Prostate gland (tissue), 2 donors: Measurements from ENCODE around the gene RNU1-1. TPM values are rescaled to one million over a fixed set of nuclear protein-coding genes. Genes with fewer than 3 reads are reported as not detected.
"Not testable (repeated sequence)": the region's sequence is repeated elsewhere in the genome, so short reads cannot be mapped to it uniquely, and the experiment has no call there.

Experiments
- DNase-seq: peaks from one replicate; pipeline ENCODE4 v3.0.0-alpha.2; 2019; ENCODE audit warnings: low spot score
- H3K27ac ChIP-seq, 2 donors: fragments of 200-600 bp; sonication (generic); 2 replicates each; pipeline ENCODE4 v1.5.1; 2017 to 2019
- H3K27me3 ChIP-seq: fragments of 200-600 bp; sonication (generic); replicated peaks from 2 replicates; pipeline ENCODE4 v1.5.1; 2019; ENCODE audit not compliant: insufficient read depth
- H3K36me3 ChIP-seq, 2 donors: fragments of 200-600 bp; sonication (generic); 1 replicate in 1 of 2; 2 replicates in 1 of 2; pipeline versions ENCODE4 v1.5.1 to v1.8.1; 2017 to 2019
- H3K4me1 ChIP-seq: fragments of 200-600 bp; sonication (generic); replicated peaks from 2 replicates; pipeline ENCODE4 v1.5.1; 2019
- H3K4me3 ChIP-seq, 2 donors: fragments of 200-600 bp; sonication (generic); 2 replicates each; pipeline ENCODE4 v1.5.1; 2017 to 2019
- H3K9me3 ChIP-seq: fragments of 200-600 bp; sonication (generic); 2 replicates; pipeline ENCODE4 v1.5.1; 2017
- POLR2A ChIP-seq: fragments of 450-650 bp; IDR thresholded peaks from one replicate; pipeline ENCODE4 v1.6.1; 2016; ENCODE audit warnings: antibody characterized with exemption, mild to moderate bottlenecking
- POLR2AphosphoS5 ChIP-seq: sonication (generic); formaldehyde crosslinking; IDR thresholded peaks from one replicate; pipeline ENCODE4 v1.6.1; 2017; ENCODE audit warnings: antibody characterized with exemption
- WGBS: methylation state at CpG from one replicate; pipeline ENCODE4 v1.1.5; 2018; 5-methylcytosine and 5-hydroxymethylcytosine counted together
- intact Hi-C: fragments of 100-400 bp; cut with DNase I; formaldehyde crosslinking; loops from one replicate; pipeline ENCODE4 v1.14.2; 2022
- total RNA-seq, 2 donors: library from RNA; depleted of rRNA; stranded (reverse); fragments of >200 nt; gene quantifications; one replicate each; pipeline ENCODE4 v1.1.0, GENCODE V29; 2016

Gene RNU1-1
- total RNA-seq: under 1 TPM; under 0.01 TPM

DNA sequence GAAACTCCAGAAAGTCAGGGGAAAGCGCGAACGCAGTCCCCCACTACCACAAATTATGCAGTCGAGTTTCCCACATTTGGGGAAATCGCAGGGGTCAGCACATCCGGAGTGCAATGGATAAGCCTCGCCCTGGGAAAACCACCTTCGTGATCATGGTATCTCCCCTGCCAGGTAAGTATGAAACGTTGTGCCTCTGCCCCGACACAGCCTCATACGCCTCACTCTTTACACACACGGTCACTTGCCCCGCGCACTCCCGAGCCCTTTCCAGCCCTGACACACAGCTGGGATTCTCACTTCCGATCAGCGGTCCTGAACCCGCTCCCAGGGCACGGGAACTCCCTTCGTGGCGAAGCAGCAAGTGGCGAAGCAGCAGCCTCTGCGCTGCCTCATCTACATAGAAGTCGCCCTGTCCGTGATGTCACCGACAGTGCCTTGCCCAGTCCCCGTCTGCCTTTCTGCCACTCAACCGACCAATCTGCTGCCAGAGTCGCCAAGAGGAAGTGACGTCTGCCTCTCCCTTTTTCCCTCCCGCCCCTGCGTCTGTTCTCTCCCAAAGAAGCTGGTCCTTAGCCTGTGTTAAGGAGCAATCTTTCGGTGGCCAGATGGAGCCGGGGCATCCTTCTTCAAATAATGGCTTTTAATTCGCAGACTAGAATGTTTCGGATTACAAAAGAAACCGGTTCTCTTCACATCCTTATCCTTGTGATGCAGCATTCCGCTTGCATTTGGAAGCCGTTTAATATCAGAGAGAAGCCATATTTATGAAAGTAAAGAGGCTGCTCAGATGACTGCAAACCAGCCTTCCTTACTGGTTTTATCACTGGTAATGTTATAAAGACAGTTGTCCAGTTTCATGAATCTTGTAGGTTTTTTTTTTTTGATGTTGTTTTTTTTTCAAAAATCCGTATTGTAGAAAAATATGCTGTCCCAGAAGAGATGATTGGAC is at the start of gene RNU1-1:
TSS of gene RNU1-1 (minus strand) at position 179 of the 949 bp plus-strand sequence.
- Histone ChIP-seq H3K4me3 (peak within 1 kb of the TSS in 1 of 2 donors; percentile 13), H3K27ac (peak within 1 kb of the TSS; percentile 80 to 82)
- H3K27me3 ChIP-seq, intact Hi-C loops, H3K36me3 ChIP-seq, H3K9me3 ChIP-seq, H3K4me1 ChIP-seq: not testable (repeated sequence)
- peak; percentile 81 for DNase-seq
- peak; percentile 12 for TF ChIP-seq POLR2AphosphoS5
- TF ChIP-seq POLR2A: peak; percentile 26
- under 1% methylated on average over 30 of the region's 40 CpGs for WGBS

DNA sequence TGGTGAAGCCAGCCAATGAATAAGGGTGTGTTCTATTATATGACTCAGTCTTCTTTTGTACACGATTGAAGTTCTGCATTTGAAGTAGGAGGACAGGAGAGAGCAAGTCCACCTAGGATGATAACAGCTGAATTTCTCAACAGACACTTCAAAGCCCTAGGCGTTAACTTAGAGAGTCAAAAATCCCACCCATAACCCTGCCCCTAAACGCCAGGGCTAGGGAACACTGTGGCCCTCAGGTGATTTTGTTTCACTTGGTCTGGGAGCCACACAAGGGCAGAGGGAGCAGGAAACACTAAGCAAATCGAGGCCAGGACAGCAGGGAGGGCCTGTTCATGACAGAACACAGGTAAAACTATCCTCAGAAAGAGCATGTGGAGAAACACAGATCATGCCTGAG is 47.0 kb upstream of the RNU1-1 start:
- DNase-seq, H3K4me1 ChIP-seq, H3K27me3 ChIP-seq, H3K4me3 ChIP-seq, H3K9me3 ChIP-seq, intact Hi-C loops, H3K27ac ChIP-seq, H3K36me3 ChIP-seq: not testable (repeated sequence)
- 64% methylated on average over 2 of the region's 4 CpGs for WGBS

DNA sequence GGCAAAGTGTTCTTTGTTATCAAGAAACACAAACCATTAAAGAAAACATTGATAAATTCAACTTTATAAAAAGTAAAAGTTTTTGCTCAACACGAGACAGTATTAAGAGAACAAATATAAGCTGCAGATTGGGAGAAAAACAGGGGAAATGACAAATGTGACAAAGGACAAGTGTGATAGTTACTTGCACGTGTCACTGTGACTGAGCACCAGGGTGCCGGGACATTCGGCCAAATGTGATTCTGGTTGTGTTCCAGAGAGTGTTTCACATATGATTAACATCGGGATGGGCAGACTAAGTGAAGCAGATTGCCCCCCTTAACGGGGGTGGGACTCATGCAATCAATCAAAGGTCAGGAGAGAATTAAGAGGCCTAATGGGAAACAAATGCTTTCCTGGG is 46.4 kb upstream of the RNU1-1 start:
- H3K4me1 ChIP-seq, DNase-seq, H3K9me3 ChIP-seq, H3K36me3 ChIP-seq, H3K27me3 ChIP-seq, H3K27ac ChIP-seq, intact Hi-C loops, H3K4me3 ChIP-seq: not testable (repeated sequence)
- 80% methylated on average over 5 of the region's 6 CpGs for WGBS

DNA sequence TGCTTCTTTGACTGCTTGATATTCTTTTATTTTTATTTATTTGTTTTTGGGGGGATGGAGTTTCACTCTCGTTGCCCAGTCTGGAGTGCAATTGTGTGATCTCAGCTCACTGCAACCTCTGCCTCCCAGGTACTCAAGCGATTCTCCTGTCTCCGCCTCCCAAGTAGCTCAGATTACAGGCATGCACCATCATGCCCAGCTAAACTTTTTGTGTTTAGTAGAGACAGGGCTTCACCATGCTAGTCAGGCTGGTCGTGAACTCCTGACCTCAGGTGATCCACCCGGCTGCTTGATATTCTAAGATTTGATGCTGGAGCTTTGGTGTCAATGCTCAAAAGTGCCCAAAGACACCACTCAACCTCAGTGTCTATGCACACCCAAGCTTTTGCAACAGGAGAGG is 45.6 kb upstream of the RNU1-1 start:
- WGBS: no CpG with 5 or more reads among the region's 5 CpGs
- intact Hi-C loops, H3K9me3 ChIP-seq, H3K27me3 ChIP-seq, DNase-seq, H3K36me3 ChIP-seq, H3K4me3 ChIP-seq, H3K4me1 ChIP-seq, H3K27ac ChIP-seq: not testable (repeated sequence)

DNA sequence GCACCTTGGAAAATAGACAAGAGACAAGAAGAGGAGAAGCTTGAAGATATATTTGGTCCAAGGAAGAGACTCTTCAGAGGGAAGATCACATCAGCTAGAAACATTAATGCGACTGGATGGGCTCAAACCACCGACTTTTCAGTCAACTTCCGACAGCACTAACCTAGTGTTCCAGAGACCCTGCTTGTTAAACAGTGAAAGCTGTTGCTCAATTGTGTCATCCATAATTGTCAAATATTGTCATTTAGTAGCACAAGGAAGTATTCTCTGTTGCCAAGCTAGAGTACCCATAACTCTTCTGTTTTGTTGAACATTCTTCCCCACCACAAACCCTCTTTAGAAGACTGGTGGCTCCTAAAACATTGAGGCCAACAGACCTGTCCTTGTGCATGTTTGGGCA is 42.9 kb upstream of the RNU1-1 start:
- H3K27ac ChIP-seq, H3K9me3 ChIP-seq, H3K4me3 ChIP-seq, H3K36me3 ChIP-seq, H3K27me3 ChIP-seq, H3K4me1 ChIP-seq, DNase-seq, intact Hi-C loops: not testable (repeated sequence)
- 93% methylated on average over 3 of the region's 3 CpGs for WGBS

DNA sequence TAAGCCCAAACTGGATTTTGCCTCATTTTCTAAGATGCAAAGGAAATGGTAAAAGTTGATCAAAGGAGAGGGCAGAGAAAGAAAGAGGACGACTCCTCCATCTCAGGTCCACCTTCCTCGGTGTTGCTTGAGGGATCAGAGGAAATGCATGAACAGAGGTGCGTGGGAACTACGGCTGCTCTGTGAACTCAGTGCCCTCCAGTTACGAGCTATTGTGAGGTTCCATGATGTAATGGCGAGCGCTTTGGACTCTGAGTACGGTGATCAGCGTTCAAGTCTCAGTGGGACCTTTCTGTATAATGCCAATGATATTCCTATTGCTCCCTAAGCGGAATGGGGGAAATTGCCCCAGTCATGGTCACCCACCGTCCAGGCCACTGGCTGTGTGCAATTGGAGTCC is 39.2 kb upstream of the RNU1-1 start:
- H3K27ac ChIP-seq, DNase-seq: not testable (repeated sequence)
- 88% methylated on average over 9 of the region's 11 CpGs for WGBS

DNA sequence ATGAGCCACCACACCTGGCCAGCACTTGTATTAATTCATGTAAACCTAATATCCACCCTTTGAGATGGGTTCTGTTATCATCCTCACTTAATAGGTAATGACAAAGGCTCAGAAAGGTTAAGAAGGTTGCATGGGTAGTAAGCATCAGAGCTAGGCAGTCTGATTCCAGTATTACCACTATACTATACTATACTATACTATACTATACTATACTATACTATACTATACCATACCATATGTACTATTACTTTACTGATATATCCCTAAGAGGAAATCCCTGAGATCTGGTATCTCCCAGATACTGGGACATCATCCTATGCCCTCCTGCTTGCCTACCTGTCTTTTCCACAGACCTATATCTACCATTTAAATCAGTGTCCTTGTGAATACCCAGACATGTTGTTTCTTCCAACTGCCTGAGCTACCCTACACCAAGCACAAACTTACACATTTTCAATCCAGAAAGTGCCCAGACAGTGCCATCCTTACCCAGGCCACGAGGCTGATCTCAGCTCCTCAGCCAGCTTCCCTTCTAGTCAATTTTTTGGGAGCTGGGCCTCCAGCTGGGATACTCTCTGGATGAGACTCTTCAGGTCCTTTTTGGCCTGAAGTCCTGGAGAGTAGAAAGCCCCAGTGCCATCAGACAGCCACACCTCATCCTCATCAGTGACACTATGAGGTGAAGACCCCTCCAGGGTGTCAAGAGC is 36.3 kb upstream of the RNU1-1 start:
- intact Hi-C loops, H3K4me3 ChIP-seq, H3K27me3 ChIP-seq, DNase-seq, H3K36me3 ChIP-seq, H3K27ac ChIP-seq, H3K4me1 ChIP-seq, H3K9me3 ChIP-seq: not testable (repeated sequence)
- 75% methylated on average over 1 of the region's 1 CpG for WGBS

More for the DNA sequence above, 39.2 kb upstream of the RNU1-1 start:
- H3K4me1 ChIP-seq, H3K27me3 ChIP-seq, H3K9me3 ChIP-seq, H3K4me3 ChIP-seq, H3K36me3 ChIP-seq, intact Hi-C loops: not testable (repeated sequence)

DNA sequence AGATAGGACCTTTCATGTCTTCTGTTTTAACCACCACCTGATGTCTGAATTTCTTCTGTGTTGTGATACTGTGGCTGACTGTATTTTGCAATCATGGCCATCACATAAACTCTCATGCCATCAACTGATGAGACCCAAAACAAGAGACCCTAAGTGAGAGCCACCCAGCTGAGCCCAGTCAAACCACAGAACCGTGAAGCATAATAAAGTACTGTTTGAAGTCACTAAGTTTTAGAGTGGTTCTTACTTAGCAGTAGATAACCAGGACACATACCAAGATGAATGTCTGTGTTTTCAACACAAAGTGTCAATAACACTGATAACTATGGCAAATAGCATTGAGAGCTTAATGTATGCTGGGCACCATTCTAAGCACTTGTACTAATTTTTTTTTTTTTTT is 35.5 kb upstream of the RNU1-1 start:
- 83% methylated on average over 1 of the region's 1 CpG for WGBS
- not testable (repeated sequence) for H3K36me3 ChIP-seq

DNA sequence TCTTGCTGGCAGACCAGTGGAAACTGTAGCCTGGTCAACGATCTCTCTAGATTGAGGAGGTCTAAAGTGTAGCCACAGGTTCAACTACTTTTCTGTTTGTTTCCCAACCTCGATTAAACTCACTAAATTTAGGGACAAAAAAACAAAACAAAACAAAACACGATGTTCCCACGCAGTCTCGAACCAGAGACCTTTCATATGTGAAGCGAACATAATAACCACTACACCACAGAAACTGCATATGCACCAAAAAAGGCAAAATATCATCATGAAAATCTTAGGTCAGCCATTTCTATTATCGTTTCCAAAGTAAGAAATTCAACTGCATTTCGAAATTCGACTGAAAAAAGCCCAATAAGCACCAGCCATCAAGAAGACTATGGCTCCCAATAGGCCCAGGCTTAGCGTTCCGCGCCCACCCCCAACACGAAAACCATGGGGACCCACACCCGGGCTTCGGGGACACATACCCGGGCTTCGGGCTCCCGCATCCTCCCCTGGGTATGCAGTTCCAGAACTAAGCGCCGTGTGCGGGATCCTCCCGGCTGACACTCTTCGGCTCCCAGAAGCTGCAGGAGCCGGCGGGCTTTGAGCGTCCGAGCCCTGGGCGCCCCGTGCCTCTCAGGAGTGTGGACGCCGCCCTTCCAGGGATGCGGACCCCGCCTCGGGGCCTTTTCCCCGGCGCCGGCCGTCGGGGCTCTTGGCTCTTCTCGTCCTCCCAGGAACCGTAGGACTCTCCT is 33.6 kb upstream of the RNU1-1 start:
- H3K27me3 ChIP-seq, H3K27ac ChIP-seq, H3K36me3 ChIP-seq, H3K4me3 ChIP-seq, intact Hi-C loops, H3K4me1 ChIP-seq, H3K9me3 ChIP-seq, DNase-seq: not testable (repeated sequence)
- 63% methylated on average over 2 of the region's 41 CpGs for WGBS

More for the DNA sequence above, 35.5 kb upstream of the RNU1-1 start:
- intact Hi-C loops, DNase-seq, H3K27ac ChIP-seq, H3K4me1 ChIP-seq, H3K9me3 ChIP-seq, H3K27me3 ChIP-seq, H3K4me3 ChIP-seq: not testable (repeated sequence)

DNA sequence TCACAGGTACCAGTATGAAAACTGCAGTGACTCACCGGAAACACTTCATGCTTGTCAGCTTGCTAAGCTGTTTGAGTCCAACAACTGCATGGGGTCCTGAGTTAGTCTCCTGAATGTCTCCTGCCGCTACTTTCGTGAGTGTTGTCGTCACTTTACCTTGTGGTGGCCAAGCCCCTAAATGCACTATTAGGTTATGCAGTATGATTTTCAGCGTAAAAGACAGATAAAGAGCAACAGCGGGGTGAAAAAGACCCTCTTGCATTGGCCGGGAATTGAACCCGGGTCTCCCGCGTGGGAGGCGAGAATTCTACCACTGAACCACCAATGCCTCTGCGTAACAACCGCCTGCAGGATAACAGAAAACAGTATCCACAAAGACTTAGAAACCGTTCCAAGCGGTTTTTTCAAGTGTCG is 31.6 kb upstream of the RNU1-1 start:
- H3K27ac ChIP-seq, H3K9me3 ChIP-seq, H3K27me3 ChIP-seq, intact Hi-C loops, H3K36me3 ChIP-seq, H3K4me3 ChIP-seq, DNase-seq, H3K4me1 ChIP-seq: not testable (repeated sequence)
- 24% methylated on average over 10 of the region's 16 CpGs for WGBS

DNA sequence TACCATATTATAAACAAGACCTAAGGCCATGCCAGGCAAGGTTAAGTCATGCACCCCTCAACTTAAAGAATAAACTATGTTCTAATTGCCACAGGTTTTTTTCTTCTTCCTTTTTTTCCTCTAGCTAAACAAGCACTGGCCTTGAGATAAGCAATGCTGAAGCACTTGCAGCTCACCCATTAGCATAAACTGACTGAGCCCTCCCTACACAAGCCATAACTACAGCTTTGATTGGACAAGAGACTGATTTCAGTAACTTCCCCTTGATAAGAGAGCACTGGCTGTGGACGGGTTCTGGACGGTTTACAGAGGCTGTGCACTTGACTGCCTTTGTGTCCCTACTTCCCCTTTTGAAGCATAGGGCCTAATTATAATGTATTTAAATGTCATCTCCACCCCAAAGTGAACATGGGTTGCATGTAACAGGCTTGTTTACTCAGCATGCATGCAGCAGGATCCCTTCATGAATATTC is 26.4 kb upstream of the RNU1-1 start:
- DNase-seq, H3K4me1 ChIP-seq, H3K27me3 ChIP-seq, H3K36me3 ChIP-seq, H3K27ac ChIP-seq, H3K4me3 ChIP-seq, intact Hi-C loops, H3K9me3 ChIP-seq: not testable (repeated sequence)
- 80% methylated on average over 1 of the region's 2 CpGs for WGBS
